ENCODE data around the gene CPB2.

The CPB2 gene

GRCh38 chr13:46022481-46022880, 82.4 kb downstream of the CPB2 start:
- Mint-ChIP-seq H3K4me1 (peaks cover 1% of the 10 kb centered on the region), H3K4me3 (no peak overlapping the region), H3K27ac (no peak overlapping the region), H3K9me3 (no peaks in the 10 kb centered on the region), H3K36me3 (peaks cover 39% of the 10 kb centered on the region), H3K27me3 (no peaks in the 10 kb centered on the region)
- ATAC-seq = no peak

DNA sequence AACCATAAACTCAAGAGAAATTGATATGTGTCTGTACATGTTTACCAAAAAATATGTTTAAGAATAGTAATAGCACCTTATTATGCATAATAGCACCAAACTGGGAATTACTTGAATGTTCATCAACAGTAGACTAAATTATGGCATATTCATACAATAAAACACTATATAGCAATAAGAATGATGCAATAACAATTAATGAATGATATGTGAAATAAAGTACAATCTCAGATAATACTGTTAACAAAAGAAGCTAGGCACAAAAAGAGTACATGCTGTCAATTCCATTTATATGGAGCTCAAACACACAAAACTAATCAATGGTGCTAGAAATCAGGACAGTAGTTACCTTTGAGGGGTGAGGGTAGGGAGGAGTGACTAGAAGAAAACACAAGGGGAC, 88.6 kb downstream of the CPB2 start:
- H3K9me3 Mint-ChIP-seq = no peaks in the 10 kb centered on the region
- H3K4me1 Mint-ChIP-seq = no peaks in the 10 kb centered on the region
- no peaks in the 10 kb centered on the region for H3K27me3 Mint-ChIP-seq
- no peak for ATAC-seq
- H3K27ac Mint-ChIP-seq = no peak overlapping the region
- H3K36me3 Mint-ChIP-seq = peaks cover 47% of the 10 kb centered on the region
- no peak overlapping the region for H3K4me3 Mint-ChIP-seq

DNA sequence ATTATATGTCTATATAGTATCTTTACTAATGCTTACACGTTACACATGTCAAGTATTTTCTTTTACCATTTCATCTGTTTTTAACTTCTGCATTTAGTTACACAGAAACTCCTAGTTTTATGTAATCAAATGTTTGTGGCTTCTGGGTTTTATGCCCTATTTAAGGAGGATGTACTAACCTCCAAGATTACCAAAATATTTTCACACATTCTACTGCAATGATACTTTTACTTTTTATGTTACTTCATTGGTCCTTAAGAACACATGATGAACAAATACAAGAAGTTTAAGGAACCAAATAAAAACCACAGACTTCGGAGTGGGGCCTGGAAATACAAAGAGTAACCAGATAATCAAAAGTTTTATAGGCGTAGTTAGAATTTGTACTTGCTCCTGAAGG, 89.5 kb downstream of the CPB2 start:
- Mint-ChIP-seq H3K4me1 (no peaks in the 10 kb centered on the region), H3K4me3 (no peak overlapping the region), H3K27me3 (no peaks in the 10 kb centered on the region), H3K36me3 (peaks cover 51% of the 10 kb centered on the region), H3K27ac (no peak overlapping the region), H3K9me3 (no peaks in the 10 kb centered on the region)
- ATAC-seq = no peak

GRCh38 chr13:46012404-46012803, 92.4 kb downstream of the CPB2 start:
- Mint-ChIP-seq H3K27ac (no peak overlapping the region), H3K27me3 (no peaks in the 10 kb centered on the region), H3K4me1 (no peaks in the 10 kb centered on the region), H3K9me3 (no peaks in the 10 kb centered on the region), H3K36me3 (peaks cover 63% of the 10 kb centered on the region), H3K4me3 (no peak overlapping the region)
- ATAC-seq = no peak

DNA sequence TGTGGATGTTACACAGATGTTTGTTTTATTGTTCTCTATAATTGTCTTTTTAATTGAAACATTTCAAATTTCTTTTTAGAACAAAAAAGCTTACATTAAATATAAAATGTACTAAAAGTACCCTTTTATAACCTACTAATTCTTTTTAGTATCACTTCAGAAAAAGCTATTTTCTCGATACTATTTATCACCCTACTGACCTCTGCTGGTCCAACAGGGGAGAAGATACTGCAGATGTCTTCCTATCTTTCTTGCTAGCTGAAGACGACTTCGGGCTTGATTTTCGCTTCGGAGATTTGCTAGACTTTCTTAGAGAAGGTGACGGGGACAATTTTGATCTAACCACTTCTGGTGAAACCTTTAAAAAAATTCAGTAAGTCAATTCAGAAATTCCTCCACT, 94.7 kb downstream of the CPB2 start:
- H3K4me1 Mint-ChIP-seq = no peaks in the 10 kb centered on the region
- H3K27me3 Mint-ChIP-seq = no peaks in the 10 kb centered on the region
- no peaks in the 10 kb centered on the region for H3K9me3 Mint-ChIP-seq
- H3K27ac Mint-ChIP-seq = no peak overlapping the region
- no peak overlapping the region for H3K4me3 Mint-ChIP-seq
- peaks cover 53% of the 10 kb centered on the region for H3K36me3 Mint-ChIP-seq
- ATAC-seq = no peak

DNA sequence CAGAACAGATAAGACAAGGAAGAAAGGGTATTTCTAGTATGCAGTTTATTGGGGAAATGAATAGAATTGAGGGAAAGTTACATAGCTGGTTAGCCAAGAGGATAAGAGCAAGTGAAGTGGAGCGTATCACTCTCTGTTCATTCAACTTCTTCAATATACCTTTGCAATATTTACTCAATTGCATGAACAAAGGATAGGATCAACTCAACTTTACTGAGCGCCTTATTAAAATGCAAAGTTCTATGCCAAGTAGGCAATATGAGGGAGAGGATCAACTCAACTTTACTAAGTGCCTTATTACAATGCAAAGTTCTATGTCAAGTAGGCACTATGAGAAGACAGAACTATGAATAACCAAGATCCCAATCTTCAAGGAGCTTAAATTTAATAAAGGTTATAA, 96.2 kb downstream of the CPB2 start:
- Mint-ChIP-seq H3K27ac (no peak overlapping the region), H3K4me3 (no peak overlapping the region), H3K9me3 (no peaks in the 10 kb centered on the region), H3K4me1 (no peaks in the 10 kb centered on the region), H3K36me3 (peaks cover 55% of the 10 kb centered on the region), H3K27me3 (no peaks in the 10 kb centered on the region)
- ATAC-seq = no peak

GRCh38 chr13:46006688-46007452, 98.0 kb downstream of the CPB2 start:
- Mint-ChIP-seq H3K4me1 (peaks cover 15% of the 10 kb centered on the region), H3K36me3 (peaks cover 66% of the 10 kb centered on the region), H3K9me3 (no peaks in the 10 kb centered on the region), H3K27me3 (no peaks in the 10 kb centered on the region), H3K4me3 (no peak overlapping the region), H3K27ac (no peak overlapping the region)
- no peak for ATAC-seq

DNA sequence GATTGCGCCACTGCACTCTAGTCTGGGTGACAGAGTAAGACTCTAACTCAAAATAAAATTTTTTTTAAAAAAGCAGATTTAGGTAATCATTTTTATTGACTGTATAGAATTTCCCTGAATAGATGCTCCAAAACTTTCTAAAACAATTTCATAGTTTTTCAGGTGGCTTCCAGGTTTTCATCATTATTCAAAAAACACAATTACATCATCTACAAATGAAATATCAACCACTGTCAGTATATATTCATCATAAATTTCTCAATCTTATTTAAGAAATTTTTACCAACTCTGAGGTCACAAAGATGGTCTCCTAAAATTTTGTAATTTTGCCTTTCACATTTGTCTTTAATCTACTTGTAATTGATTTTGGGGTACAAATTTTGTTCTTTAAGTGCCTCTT, 100.3 kb downstream of the CPB2 start:
- H3K27ac Mint-ChIP-seq = no peak overlapping the region
- H3K4me1 Mint-ChIP-seq = peaks cover 17% of the 10 kb centered on the region
- no peaks in the 10 kb centered on the region for H3K9me3 Mint-ChIP-seq
- no peak for ATAC-seq
- H3K4me3 Mint-ChIP-seq = no peak overlapping the region
- H3K27me3 Mint-ChIP-seq = no peaks in the 10 kb centered on the region
- peaks cover 78% of the 10 kb centered on the region for H3K36me3 Mint-ChIP-seq
